Measurements from ENCODE around the gene APLP2. TPM values are rescaled to one million over a fixed set of nuclear protein-coding genes. Genes with fewer than 3 reads are reported as not detected.

The APLP2 gene
- total RNA-seq, 1 experiment from 2014 or later = 345 TPM

DNA sequence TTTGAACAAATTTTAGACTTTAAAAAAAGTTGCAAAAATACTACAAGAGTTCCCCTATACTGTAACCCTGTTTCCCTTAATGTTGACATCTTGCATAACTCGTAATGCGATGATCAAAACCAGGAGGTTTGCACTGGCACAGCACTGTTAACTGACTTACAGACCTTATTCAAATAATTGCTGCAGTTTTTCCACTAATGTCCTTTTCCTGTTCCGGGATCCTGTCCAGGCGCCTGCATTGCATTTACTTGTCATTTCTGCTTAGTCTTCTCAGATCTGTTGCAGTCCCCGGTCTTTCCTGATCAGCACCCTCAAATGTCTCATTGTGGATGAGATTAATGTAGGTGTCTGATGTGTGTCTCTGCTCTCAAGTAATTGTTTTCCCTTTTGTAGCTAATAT is 32.0 kb downstream of the APLP2 start:
- CTCF ChIA-PET = no interaction called here
- peaks cover 13% of the 10 kb centered on the region for H3F3A ChIP-seq (ENCODE audit: low read length, unreplicated experiment)
- no peak overlapping the region for H3K9ac ChIP-seq (ENCODE audit: low read length)
- H3K27ac ChIP-seq (ENCODE audit: low read length) = no peak overlapping the region
- no TSS peak for BruUV-seq (replicated peaks)
- ATAC-seq = no peak
- peaks cover 59% of the 10 kb centered on the region for H4K20me1 ChIP-seq (ENCODE audit: low read length)
- H3K36me3 ChIP-seq (ENCODE audit: low read depth, low read length) = 0 out of 2 replicates have a peak, but pooled peaks cover 1% of the 10 kb centered on the region
- no peak for DNase-seq
- intact Hi-C loops (cut with micrococcal nuclease) = no loop called here
- no peak overlapping the region for H2AFZ ChIP-seq (ENCODE audit: low read length)
- peaks cover 26% of the 10 kb centered on the region for H3K4me1 ChIP-seq (ENCODE audit: insufficient read depth, low read length)
- no peaks in the 10 kb centered on the region for H3K9me2 ChIP-seq (replicated peaks; ENCODE audit: low read length)
- POLR2A ChIA-PET (ENCODE audit: unreplicated experiment) = no interaction called here
- no peak overlapping the region for H3K4me3 ChIP-seq (ENCODE audit: low read length)
- TF ChIP-seq EZH2 (IDR thresholded peaks at IDR 0.05; ENCODE audit: low read length, unreplicated experiment) = no peak
- no peak for TF ChIP-seq EZH2phosphoT487 (IDR thresholded peaks at IDR 0.05; ENCODE audit: borderline replicate concordance, low read length)
- TF ChIP-seq, protein P1, sequence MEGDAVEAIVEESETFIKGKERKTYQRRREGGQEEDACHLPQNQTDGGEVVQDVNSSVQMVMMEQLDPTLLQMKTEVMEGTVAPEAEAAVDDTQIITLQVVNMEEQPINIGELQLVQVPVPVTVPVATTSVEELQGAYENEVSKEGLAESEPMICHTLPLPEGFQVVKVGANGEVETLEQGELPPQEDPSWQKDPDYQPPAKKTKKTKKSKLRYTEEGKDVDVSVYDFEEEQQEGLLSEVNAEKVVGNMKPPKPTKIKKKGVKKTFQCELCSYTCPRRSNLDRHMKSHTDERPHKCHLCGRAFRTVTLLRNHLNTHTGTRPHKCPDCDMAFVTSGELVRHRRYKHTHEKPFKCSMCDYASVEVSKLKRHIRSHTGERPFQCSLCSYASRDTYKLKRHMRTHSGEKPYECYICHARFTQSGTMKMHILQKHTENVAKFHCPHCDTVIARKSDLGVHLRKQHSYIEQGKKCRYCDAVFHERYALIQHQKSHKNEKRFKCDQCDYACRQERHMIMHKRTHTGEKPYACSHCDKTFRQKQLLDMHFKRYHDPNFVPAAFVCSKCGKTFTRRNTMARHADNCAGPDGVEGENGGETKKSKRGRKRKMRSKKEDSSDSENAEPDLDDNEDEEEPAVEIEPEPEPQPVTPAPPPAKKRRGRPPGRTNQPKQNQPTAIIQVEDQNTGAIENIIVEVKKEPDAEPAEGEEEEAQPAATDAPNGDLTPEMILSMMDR (conservative IDR thresholded peaks at IDR 0.05; ENCODE audit: low read depth, low read length) = no peak
- H3K4me2 ChIP-seq (ENCODE audit: low read length) = 0 out of 2 replicates have a peak overlapping the region, but pooled peaks have one; percentile 56
- H3K79me2 ChIP-seq (ENCODE audit: low read length) = peaks cover 97% of the 10 kb centered on the region
- no peaks in the 10 kb centered on the region for H3K9me3 ChIP-seq (ENCODE audit: low read length)
- H3K27me3 ChIP-seq (ENCODE audit: low read length) = no peaks in the 10 kb centered on the region

DNA sequence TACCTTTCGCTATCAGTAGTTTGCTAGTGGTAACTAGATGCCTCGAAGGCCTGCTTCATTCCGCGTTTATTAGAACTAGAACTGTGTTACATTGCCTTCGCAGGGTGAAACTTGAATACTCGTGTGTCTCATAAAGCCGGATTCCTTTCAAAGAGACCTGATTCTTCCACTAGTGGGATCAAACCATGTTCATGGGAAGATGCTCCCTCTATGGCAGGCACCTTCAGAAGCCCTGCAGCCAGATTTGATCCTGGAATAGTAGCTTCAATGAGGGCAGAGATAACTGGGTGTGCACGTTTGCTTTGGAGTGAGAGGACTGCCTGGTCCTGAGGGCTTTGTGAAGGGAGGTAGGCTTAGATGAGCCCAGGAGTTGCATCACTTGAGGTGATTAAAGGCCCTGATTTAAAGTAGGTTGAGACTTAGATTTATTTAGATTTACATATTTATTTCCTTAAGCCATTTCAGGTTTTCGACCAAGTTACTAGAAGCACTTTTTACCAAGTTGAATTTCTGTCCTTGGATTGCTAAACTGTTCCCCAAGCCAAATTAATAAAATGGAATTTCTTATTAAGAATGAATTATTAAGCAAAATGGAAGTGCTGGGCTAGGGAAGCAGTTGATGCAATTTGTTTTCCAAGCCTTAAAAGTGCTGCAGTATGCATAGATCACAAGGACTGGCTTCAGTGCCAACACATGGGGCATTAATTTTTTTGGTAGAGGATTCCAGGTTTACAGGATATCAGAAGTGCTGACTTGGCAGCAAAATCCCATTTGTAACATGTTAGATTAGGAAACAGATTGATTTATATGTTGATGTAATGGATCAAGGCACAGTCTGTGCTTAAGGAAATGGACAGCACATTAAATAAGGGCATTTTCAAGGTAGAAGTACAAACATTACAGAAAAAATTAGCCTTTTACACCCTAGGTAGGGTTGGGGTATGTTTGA is 32.9 kb downstream of the APLP2 start:
- H3K4me3 ChIP-seq (ENCODE audit: low read length) = peak overlapping the region; percentile 12; the same call in 1 of the 2 replicates
- H4K20me1 ChIP-seq (ENCODE audit: low read length) = peaks cover 50% of the 10 kb centered on the region
- TF ChIP-seq EZH2 (IDR thresholded peaks at IDR 0.05; ENCODE audit: low read length, unreplicated experiment) = no peak
- no peak for TF ChIP-seq EZH2phosphoT487 (IDR thresholded peaks at IDR 0.05; ENCODE audit: borderline replicate concordance, low read length)
- TF ChIP-seq, protein P1 (conservative IDR thresholded peaks at IDR 0.05; ENCODE audit: low read depth, low read length) = no peak
- DNase-seq = no peak
- peak overlapping the region; percentile 56 for H3K4me2 ChIP-seq (ENCODE audit: low read length)
- no peaks in the 10 kb centered on the region for H3K27me3 ChIP-seq (ENCODE audit: low read length)
- ChIA-PET POLR2A (ENCODE audit: unreplicated experiment) (no interaction called here), CTCF (interaction anchor here (0.7 kb wide), 1 partner anchor 99 kb away, joined by 3 read pairs; no protein-coding TSS in a partner anchor)
- peaks cover 93% of the 10 kb centered on the region for H3K79me2 ChIP-seq (ENCODE audit: low read length)
- H3K27ac ChIP-seq (ENCODE audit: low read length) = peak overlapping the region; percentile 57
- peaks cover 6% of the 10 kb centered on the region; the same call in 1 of the 2 replicates for H3K36me3 ChIP-seq (ENCODE audit: low read depth, low read length)
- peak; percentile 21 for ATAC-seq
- no peaks in the 10 kb centered on the region for H3K9me2 ChIP-seq (replicated peaks; ENCODE audit: low read length)
- no TSS peak for BruUV-seq (replicated peaks)
- no peak overlapping the region for H2AFZ ChIP-seq (ENCODE audit: low read length)
- peaks cover 26% of the 10 kb centered on the region for H3K4me1 ChIP-seq (ENCODE audit: insufficient read depth, low read length)
- intact Hi-C loops (cut with micrococcal nuclease) = no loop called here
- no peak overlapping the region for H3K9ac ChIP-seq (ENCODE audit: low read length)
- peaks cover 13% of the 10 kb centered on the region for H3F3A ChIP-seq (ENCODE audit: low read length, unreplicated experiment)
- H3K9me3 ChIP-seq (ENCODE audit: low read length) = no peaks in the 10 kb centered on the region
